ENCODE results near the gene SETD4.

- TF ChIP-seq CTCF (IDR thresholded peaks at IDR 0.05; ENCODE audit: borderline replicate concordance, extremely low read depth, low read length, poor library complexity, severe bottlenecking) (no peak), EZH2 (IDR thresholded peaks at IDR 0.05; ENCODE audit: borderline replicate concordance, low read depth, low read length, severe bottlenecking) (no peak)
Measured at GRCh38 chr21:35990609-35991008, 69.7 kb downstream of the SETD4 start.

All from DND-41 (cell line).